ENCODE results near the gene B4GALNT1. TPM values are rescaled to one million over a fixed set of nuclear protein-coding genes. Genes with fewer than 3 reads are reported as not detected.

B4GALNT1 gene
- total and polyA plus RNA-seq, 4 donors: 0.11 to 0.30 (median 0.25) TPM; not detected in 1

GRCh38 chr12:57605811-57606311 is 27.1 kb downstream of the B4GALNT1 start:
- peaks cover 0 to 6% (median 2%) of the 10 kb centered on the region in 4 donors for H3K27me3 ChIP-seq (ENCODE audit: control insufficient read depth in 4 of 4, insufficient read depth in 4 of 4, low read length in 3 of 4)
- TF ChIP-seq RAD21 (IDR thresholded peaks at IDR 0.05) (no peak), NR2F2 (IDR thresholded peaks at IDR 0.05) (no peak), HNF4A (conservative IDR thresholded peaks at IDR 0.05) (no peak), TAF1 (conservative IDR thresholded peaks at IDR 0.05) (no peak), YY1 (IDR thresholded peaks at IDR 0.05) (no peak)
- 75% methylated on average over 4 of the region's 4 CpGs for WGBS
- DNase-seq (ENCODE audit: low spot score): no peak
- no peak overlapping the region for H3K4me3 ChIP-seq (ENCODE audit: low read depth in 1 of 3, low read length in 3 of 3)
- H3K36me3 ChIP-seq (ENCODE audit: control insufficient read depth in 4 of 4, insufficient read depth in 3 of 4, low read depth in 1 of 4, low read length in 3 of 4): peaks cover 0 to 17% (median 5%) of the 10 kb centered on the region in 4 donors
- no peak overlapping the region for H3K9ac ChIP-seq (ENCODE audit: low read depth in 1 of 2, low read length in 2 of 2)
- no peaks in the 10 kb centered on the region for H3K9me3 ChIP-seq (ENCODE audit: control insufficient read depth in 4 of 4, low read length in 3 of 4)
- H3K4me1 ChIP-seq (ENCODE audit: control insufficient read depth in 4 of 4, insufficient read depth in 4 of 4, low read length in 3 of 4): peaks cover 0 to 7% (median 4%) of the 10 kb centered on the region in 4 donors
- H3K27ac ChIP-seq (ENCODE audit: low read depth in 1 of 2, low read length in 2 of 2): no peak overlapping the region

GRCh38 chr12:57604992-57605810 is 27.8 kb downstream of the B4GALNT1 start:
- Histone ChIP-seq H3K27me3 (ENCODE audit: control insufficient read depth in 4 of 4, insufficient read depth in 4 of 4, low read length in 3 of 4) (peaks cover 0 to 6% (median 2%) of the 10 kb centered on the region in 4 donors), H3K4me3 (ENCODE audit: low read depth in 1 of 3, low read length in 3 of 3) (peak overlapping the region in 2 of 3 donors; percentile 5 to 50), H3K4me1 (ENCODE audit: control insufficient read depth in 4 of 4, insufficient read depth in 4 of 4, low read length in 3 of 4) (peaks cover 0 to 2% (median under 1%) of the 10 kb centered on the region in 4 donors), H3K36me3 (ENCODE audit: control insufficient read depth in 4 of 4, insufficient read depth in 3 of 4, low read depth in 1 of 4, low read length in 3 of 4) (peaks cover 2 to 24% (median 6%) of the 10 kb centered on the region in 4 donors), H3K27ac (ENCODE audit: low read depth in 1 of 2, low read length in 2 of 2) (peak overlapping the region in 1 of 2 donors; percentile 53), H3K9me3 (ENCODE audit: control insufficient read depth in 4 of 4, low read length in 3 of 4) (no peaks in the 10 kb centered on the region), H3K9ac (ENCODE audit: low read depth in 1 of 2, low read length in 2 of 2) (no peak overlapping the region)
- 10% methylated on average over 25 of the region's 25 CpGs for WGBS
- DNase-seq (ENCODE audit: low spot score): no peak
- TF ChIP-seq FOXA1 (IDR thresholded peaks at IDR 0.05) (no peak), NR2F2 (IDR thresholded peaks at IDR 0.05) (no peak), FOXA2 (IDR thresholded peaks at IDR 0.05) (no peak), HNF4G (IDR thresholded peaks at IDR 0.05) (no peak), GABPA (IDR thresholded peaks at IDR 0.05 in 1 of 2, conservative IDR thresholded peaks at IDR 0.05 in 1 of 2) (no peak), REST (IDR thresholded peaks at IDR 0.05) (no peak), HNF4A (conservative IDR thresholded peaks at IDR 0.05) (no peak), ZBTB33 (IDR thresholded peaks at IDR 0.05) (no peak), YY1 (IDR thresholded peaks at IDR 0.05) (no peak), ATF3 (IDR thresholded peaks at IDR 0.05) (no peak), RAD21 (IDR thresholded peaks at IDR 0.05) (no peak), SP1 (IDR thresholded peaks at IDR 0.05) (no peak), TAF1 (conservative IDR thresholded peaks at IDR 0.05) (no peak)

All from liver (tissue), 9 donors.